NK-92 treated with Interleukin-12 subunit alpha and Interleukin-12 subunit beta, amount 100 ng/mL, for 24 hours (cell line): Measurements from ENCODE around the gene GABBR1.

Experiments used
- DNase-seq: peaks from one replicate; lab custom pipeline; 2025; lab: John Stamatoyannopoulos, UW

The GABBR1 gene

DNA sequence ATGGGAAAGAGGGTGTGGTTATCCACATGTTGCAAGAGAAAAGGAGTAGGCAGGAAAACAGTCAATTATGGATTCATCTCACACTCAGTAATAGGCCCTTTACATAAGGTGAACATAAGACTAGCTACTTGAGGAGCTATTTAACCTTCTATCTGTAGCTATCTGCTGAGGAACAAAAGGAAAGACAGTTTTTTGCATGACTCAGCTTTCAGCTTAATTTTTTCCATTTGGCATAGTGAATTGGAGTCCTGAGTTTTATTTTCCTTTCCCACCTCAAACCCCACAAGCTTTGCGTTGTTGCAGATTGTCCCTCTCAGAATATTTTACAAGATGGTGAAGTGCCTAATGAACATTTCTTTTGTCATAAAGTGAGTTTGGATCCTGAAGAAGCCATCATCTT lies 105.9 kb downstream of the GABBR1 start:
- no peak for DNase-seq

DNA sequence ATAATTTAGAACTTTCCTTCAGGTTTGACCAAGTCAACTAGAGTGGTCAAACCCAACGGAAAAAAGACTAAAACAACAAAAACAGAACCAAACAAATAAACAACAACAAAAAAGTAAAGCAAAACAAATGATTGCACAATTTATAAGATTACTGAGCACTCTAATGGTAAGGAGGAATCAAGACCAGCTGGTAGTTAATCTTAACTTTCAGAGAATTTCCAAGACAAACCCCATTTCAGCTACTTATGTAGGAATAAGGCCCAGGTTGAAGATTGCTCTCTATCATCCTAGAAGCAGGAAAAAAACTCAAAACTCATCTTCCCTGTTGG lies 107.7 kb downstream of the GABBR1 start:
- DNase-seq: no peak

DNA sequence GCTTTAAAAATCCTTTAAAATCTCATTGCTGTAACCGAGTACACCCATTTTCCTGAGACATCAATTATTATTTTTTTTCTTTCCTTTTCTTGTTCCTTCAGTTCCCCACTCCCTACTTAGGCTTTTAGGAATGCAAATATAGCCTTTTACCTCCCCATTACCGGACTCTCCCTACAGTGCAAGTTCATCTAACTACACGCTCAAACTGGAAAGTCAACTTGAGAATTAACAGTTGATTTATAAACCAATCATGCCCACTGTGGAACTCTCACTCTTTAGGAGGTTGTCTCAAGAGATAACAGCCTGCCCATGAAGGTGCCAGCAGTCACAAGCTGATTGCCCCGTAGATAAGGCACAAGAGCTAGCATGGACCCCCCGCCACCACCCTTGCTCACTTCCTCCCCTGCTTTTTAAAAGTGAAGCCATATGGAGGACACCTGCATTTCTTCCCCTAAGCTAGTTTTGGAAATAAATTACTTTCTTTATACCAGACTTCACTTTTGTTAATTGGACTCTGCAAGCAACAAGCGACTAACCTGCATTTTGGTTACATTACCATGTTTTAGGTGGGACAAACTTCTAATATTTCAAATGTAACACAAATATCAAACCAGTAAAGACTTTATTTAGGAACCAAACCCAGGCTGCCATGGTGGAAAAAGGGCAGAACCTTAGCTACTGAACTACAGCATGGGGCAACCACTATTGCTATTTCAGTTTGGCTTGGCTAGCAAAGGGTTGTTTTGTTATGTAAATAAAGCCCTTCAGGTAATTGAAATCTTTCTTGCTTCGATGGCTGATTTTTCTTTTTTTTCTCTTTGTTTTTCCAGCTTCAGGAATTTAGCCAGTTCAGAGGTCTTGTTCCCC lies 108.3 kb downstream of the GABBR1 start:
- no peak for DNase-seq

DNA sequence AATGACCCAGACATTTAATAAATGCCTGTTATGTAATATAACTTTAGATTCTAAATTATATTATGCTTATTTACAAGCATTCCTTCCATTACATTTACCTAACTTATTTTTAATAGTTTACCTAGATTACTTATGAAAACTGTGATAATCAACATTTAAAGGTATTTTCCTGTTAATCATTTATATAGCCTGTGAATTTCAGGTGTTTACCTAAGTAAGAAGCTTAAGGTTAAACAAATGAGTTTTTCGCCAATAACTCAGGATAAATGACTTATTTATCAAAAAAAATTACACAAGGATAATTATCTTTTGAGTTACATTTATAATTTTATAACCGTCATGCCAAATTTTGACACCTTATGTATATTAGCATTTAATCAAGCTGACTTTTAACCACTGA lies 108.9 kb downstream of the GABBR1 start:
- no peak for DNase-seq

DNA sequence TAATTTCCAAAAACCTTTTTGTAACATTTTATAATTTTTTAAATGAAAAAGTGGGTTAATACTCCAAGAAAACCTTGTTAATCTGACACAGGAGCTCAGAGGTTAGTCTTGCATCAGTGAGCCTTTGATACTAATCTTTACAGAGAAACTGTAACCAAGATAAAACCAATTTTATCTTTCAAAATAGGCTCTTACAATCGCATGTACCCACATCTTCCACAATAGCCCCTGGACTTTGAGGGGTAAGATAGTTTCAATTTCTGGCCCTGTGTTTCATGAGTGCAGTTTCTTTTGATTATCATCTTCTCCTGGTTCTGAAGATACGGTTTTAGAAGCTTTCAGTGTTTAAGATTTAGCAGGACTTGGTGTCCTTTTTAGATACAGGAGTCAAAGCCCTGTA lies 110.8 kb downstream of the GABBR1 start:
- DNase-seq: no peak

DNA sequence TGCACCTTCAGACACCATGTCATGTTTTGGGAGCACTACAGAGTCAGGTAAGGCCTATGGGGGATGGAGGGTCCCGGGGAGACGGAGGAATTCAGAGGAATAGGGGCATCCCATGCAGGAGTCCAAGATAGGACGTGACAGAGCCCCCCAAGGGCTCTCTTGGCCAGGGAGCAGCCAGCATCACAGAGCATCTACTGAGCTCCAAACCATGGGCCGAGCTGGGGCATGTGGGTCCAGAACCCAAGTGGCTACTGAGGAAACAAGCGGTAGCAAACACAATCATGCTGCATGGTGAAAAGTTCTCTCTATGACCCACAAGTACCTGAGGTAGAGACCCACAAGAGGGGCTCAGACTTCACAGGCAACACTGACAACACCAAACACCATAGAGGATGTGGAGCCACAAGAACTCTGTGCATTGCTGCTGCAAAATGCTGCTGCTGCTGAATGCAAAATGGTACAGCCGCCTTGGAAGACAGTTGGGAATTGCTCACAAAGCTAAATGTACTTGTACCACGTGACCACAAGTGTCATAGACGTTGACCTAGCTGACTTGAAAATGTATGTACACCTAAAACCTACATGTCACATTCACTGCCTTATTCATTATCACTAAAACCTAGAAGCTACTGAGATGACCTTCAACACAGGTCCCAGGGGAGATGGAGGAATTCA lies 111.8 kb downstream of the GABBR1 start:
- no peak for DNase-seq

DNA sequence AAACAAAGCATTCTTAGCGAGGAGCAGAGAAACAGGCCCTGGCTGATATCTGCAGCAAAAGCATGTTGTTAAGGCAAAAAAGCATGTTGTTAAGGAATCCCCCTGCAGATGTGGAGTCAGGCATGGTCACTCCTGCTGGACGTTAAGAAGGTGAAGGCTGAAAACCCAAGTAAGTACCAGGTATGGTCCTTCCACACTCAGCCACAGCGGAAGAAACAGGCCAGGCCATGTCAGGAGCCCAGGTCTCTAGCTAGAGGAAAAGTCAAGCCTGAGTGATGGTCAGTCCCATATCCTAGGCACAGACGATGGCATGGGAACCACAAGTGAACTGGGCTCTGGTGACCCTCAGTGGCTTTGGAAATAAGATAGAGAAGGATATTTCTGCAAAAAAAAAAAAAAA lies 112.8 kb downstream of the GABBR1 start:
- DNase-seq: no peak

DNA sequence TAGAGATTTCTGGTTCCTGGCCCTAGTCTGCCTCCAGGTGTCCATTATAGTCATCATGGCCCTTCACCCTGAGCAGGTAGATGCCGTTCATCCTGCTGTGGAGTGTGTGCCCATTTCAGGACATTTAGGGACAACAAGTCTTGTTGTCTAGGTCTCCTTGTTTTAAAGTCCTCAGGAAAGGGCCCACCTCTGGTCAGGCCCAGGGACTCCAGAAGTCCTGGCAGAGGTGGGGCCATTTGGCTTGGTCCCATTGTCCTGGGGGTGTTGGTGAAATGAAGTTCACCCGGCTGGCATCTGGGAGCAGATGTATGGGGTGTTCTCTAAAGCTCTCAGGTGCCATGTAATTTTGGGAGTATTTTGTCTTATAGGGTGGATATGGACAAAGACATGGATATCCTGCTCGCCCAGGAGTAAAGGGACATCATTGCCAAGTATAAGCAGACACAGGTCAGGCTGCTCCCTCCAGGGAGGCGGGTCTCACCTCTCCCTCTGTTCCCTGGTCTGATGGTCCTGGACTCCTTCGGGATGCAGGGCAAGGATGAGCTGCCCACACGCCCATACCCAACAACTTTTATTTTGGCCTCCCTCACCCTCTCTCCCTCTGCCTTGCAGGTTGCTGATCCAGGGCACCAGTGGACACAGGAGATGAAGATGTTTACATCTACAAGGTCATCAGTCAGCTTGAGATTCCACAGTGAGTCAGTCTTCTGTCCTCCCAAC lies 113.5 kb downstream of the GABBR1 start:
- DNase-seq: no peak

DNA sequence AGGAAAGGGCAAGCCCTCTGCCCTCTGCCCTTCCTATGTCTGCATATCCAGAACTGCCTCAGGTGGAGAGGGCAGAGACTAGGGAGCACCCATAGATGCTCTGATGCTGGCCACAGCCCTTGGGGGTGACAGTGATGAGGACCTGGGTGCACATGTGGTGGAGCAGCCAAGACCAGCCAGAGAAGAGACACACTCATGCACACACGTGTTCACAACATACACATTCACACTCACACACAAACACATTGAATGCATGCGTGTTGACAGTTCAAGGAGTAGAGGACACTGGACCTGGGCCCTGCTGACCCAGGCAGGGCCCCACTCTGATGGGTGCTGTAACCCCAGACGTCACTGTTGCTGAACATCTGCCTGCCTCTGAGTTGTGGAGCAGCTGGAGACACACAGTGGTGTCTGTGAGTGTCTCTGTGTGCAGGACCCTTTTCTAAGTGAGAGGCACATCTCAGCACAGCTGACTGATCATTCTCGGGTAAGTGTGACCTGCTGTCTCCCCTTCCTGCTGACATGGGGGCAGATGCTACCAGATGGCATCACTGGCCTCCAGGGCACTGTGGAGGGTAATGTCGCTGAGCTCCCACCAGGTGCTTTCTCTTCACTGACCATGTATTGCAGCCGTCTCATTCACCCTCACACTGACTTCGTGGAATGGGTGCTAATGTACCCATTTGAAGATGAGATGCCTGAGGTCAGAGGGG lies 115.1 kb downstream of the GABBR1 start:
- no peak for DNase-seq

DNA sequence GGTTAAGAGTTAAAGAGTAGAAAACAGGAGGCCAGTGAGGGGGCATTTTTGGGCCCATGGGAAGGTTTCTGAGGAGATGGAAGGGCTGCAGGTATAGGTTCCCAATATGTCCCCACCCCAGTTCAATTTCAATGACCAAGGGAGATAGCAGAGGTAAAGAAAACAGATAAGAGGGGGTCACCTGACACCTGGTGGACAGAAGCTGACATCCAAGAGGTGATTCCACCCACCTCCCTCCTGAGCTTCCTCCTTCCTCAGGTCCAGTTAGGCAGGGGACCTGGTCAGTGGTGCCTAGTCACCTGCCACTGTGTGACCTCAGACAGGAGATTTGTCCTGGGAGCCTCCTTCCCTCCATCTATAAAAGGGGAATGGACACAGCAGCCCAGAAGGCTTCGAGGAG lies 115.7 kb downstream of the GABBR1 start:
- no peak for DNase-seq

DNA sequence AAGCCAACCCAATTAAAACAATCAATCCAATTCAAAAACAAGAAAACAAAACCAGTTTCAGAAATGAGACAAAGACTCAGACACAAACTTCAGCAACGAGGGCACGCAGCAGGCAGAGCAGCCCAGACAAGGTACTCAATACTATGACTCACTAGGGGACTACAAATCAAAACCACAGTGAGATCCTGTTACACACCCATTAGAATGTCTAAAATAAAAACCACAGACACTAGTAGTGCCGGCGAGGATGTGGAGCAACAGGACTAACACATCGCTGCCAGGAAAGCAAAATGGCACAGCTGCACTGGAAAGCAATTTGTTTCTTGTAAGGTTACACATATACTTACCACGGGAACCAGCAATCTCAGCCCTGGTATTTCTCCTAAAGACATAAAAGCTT lies 116.9 kb downstream of the GABBR1 start:
- peak; percentile 48 for DNase-seq

DNA sequence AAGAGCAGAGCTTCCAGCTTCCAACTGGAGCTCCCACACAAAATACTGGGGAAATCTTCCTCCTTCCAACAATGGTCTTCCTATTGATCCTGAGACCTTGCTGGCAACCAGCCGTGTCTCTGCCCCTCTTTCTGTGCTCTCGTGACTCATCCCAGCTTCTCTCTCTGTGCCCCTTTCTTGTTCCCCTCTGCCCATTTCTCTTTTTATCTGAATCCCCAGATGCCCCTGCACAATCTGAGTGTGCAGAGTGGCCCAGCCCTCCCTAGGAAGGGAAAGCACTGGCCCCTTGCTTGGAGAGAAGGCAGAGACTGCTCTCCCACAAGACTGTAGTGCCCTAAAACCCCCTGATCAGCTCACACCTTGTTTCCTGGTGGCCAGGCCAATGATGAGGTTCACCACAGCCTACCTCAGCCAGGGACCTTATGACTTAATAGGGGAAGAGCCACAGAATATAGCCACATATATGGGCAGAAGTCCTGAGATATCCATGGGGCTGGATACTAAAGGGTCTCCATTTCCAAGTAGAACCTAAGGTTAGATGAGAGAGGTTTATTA lies 122.2 kb downstream of the GABBR1 start:
- no peak for DNase-seq

DNA sequence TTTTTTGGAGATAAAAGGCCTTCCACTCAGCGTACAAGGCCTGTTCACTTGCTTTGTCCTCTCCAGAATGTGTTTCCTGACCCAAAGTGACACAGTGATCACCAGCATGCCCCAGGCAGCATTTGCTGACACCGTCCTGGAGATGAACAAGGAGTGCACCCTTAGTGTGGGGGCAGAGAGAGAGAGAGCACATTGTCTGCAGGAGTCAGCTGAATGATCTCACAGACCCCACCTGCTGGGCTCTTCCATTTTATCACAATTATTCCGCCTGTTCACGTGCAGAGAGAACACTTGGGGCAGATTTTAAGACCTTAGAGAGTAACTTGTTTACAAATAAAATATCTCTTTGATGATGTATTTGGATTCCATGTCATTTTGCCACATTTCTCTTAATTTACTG lies 122.8 kb downstream of the GABBR1 start:
- DNase-seq: no peak
